Ovary (tissue), 3 donors: ENCODE data around the gene SYT6.

ENCODE experiments used
- POLR2A ChIP-seq: fragments of 450-650 bp; IDR thresholded peaks from one replicate; pipeline ENCODE4 v1.6.1; 2017; ENCODE audit warnings: antibody characterized with exemption, mild to moderate bottlenecking, moderate library complexity
- TF ChIP-seq, protein P1 (sequence below), 3 donors: fragments of 450-650 bp in 2 of 3; fragments of 200-600 bp in 1 of 3; IDR thresholded peaks; one replicate each; pipeline versions ENCODE4 v1.5.1 to v1.8.0; 2016 to 2022; ENCODE audit warnings: antibody characterized with exemption in 3 of 3, mild to moderate bottlenecking in 1 of 3
- donor health status: DM: no; HTN: no; CAD: no.

GRCh38 chr1:114154963-114155322 is 1.3 kb upstream of the SYT6 start:
- no peak for TF ChIP-seq POLR2A
- TF ChIP-seq, protein P1, sequence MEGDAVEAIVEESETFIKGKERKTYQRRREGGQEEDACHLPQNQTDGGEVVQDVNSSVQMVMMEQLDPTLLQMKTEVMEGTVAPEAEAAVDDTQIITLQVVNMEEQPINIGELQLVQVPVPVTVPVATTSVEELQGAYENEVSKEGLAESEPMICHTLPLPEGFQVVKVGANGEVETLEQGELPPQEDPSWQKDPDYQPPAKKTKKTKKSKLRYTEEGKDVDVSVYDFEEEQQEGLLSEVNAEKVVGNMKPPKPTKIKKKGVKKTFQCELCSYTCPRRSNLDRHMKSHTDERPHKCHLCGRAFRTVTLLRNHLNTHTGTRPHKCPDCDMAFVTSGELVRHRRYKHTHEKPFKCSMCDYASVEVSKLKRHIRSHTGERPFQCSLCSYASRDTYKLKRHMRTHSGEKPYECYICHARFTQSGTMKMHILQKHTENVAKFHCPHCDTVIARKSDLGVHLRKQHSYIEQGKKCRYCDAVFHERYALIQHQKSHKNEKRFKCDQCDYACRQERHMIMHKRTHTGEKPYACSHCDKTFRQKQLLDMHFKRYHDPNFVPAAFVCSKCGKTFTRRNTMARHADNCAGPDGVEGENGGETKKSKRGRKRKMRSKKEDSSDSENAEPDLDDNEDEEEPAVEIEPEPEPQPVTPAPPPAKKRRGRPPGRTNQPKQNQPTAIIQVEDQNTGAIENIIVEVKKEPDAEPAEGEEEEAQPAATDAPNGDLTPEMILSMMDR (IDR thresholded peaks at IDR 0.05), result no peak
